DND-41 (cell line): Measurements from ENCODE around the gene HEXIM1.

Experiments
- ATAC-seq: fragments of 200-7000 bp; cut with Tn5 transposase; 3 replicates; pipeline ENCODE4 v1.9.1; 2021; ENCODE audit warnings: low read depth; ENCODE audit not compliant: insufficient read depth
- DNase-seq: peaks from one replicate; pipeline ENCODE4 v3.0.0-alpha.2; 2020
- H2AFZ ChIP-seq: 2 replicates; pipeline ENCODE4 v1.6.0; 2012; ENCODE audit warnings: low read depth, low read length
- H3K27ac ChIP-seq: 2 replicates; pipeline ENCODE4 v1.5.1; 2012; ENCODE audit warnings: low read length, inconsistent platforms
- H3K27me3 ChIP-seq: fragments of 200-600 bp; sonication (generic); 2 replicates; pipeline ENCODE4 v1.6.0; 2012; ENCODE audit warnings: low read length, mild to moderate bottlenecking, inconsistent platforms; ENCODE audit not compliant: insufficient read depth, poor library complexity
- H3K36me3 ChIP-seq: 2 replicates; pipeline ENCODE4 v1.5.1; 2012; ENCODE audit warnings: low read length, inconsistent platforms; ENCODE audit not compliant: insufficient read depth
- H3K4me1 ChIP-seq: 2 replicates; pipeline ENCODE4 v1.5.1; 2012; ENCODE audit warnings: mild to moderate bottlenecking, low read length; ENCODE audit not compliant: insufficient read depth
- H3K4me2 ChIP-seq: 2 replicates; pipeline ENCODE4 v1.6.0; 2012; ENCODE audit warnings: mild to moderate bottlenecking, moderate library complexity, low read length, inconsistent platforms; ENCODE audit not compliant: insufficient read depth
- H3K4me3 ChIP-seq, 2 experiments: fragments of 200-600 bp in 1 of 2; shearing (Covaris generic) in 1 of 2; 2 replicates each; pipeline ENCODE4 v1.5.1; 2012 to 2016; ENCODE audit warnings: inconsistent platforms in 2 of 2, low read length in 2 of 2, mild to moderate bottlenecking in 2 of 2, low read depth in 1 of 2, moderate library complexity in 1 of 2
- H3K79me2 ChIP-seq: 2 replicates; pipeline ENCODE4 v1.6.0; 2012; ENCODE audit warnings: low read length, inconsistent platforms; ENCODE audit not compliant: insufficient read depth
- H3K9ac ChIP-seq: 2 replicates; pipeline ENCODE4 v1.6.0; 2012; ENCODE audit warnings: low read depth, mild to moderate bottlenecking, inconsistent platforms, low read length, moderate library complexity
- H3K9me3 ChIP-seq: 2 replicates; pipeline ENCODE4 v1.5.1; 2012; ENCODE audit warnings: low read length, moderate library complexity, mild to moderate bottlenecking, inconsistent platforms; ENCODE audit not compliant: insufficient read depth, severe bottlenecking
- H4K20me1 ChIP-seq: 2 replicates; pipeline ENCODE4 v1.6.0; 2012; ENCODE audit warnings: low read length; ENCODE audit not compliant: insufficient read depth
- CTCF ChIP-seq: IDR thresholded peaks from 2 replicates; pipeline ENCODE4 v1.5.1; 2012; ENCODE audit warnings: borderline replicate concordance, low read length, moderate library complexity, mild to moderate bottlenecking; ENCODE audit not compliant: poor library complexity, severe bottlenecking; ENCODE audit errors: extremely low read depth
- EZH2 ChIP-seq: IDR thresholded peaks from 3 replicates; pipeline ENCODE4 v1.6.1; 2012; ENCODE audit warnings: borderline replicate concordance, low read depth, mild to moderate bottlenecking, moderate library complexity, low read length, inconsistent platforms; ENCODE audit not compliant: severe bottlenecking

Gene HEXIM1

GRCh38 chr17:45104029-45104428 is 44.2 kb upstream of the HEXIM1 start:
- no peaks in the 10 kb centered on the region for H3K27me3 ChIP-seq
- no peaks in the 10 kb centered on the region for H3K4me1 ChIP-seq
- TF ChIP-seq EZH2 (no peak), CTCF (no peak)
- peaks cover 90% of the 10 kb centered on the region for H3K36me3 ChIP-seq
- no peak overlapping the region for H2AFZ ChIP-seq
- ATAC-seq = no peak
- H3K9me3 ChIP-seq = no peaks in the 10 kb centered on the region
- no peak overlapping the region for H3K9ac ChIP-seq
- H3K4me3 ChIP-seq = no peak overlapping the region
- H3K27ac ChIP-seq = no peak overlapping the region
- no peak overlapping the region for H3K4me2 ChIP-seq
- DNase-seq = no peak
- H3K79me2 ChIP-seq = no peaks in the 10 kb centered on the region
- peaks cover 19% of the 10 kb centered on the region; the same call in 1 of the 2 replicates for H4K20me1 ChIP-seq

- no peak for DNase-seq
- H3K9me3 ChIP-seq = no peaks in the 10 kb centered on the region
Measured at GRCh38 chr17:45104497-45104896, 43.8 kb upstream of the HEXIM1 start.

GRCh38 chr17:45104907-45105624 is 43.2 kb upstream of the HEXIM1 start:
- Histone ChIP-seq H3K9me3 (no peaks in the 10 kb centered on the region), H3K27ac (no peak overlapping the region), H3K4me1 (no peaks in the 10 kb centered on the region), H3K79me2 (no peaks in the 10 kb centered on the region), H3K27me3 (no peaks in the 10 kb centered on the region), H3K4me2 (no peak overlapping the region), H3K4me3 (no peak overlapping the region), H3K9ac (no peak overlapping the region), H3K36me3 (peaks cover 82% of the 10 kb centered on the region), H2AFZ (no peak overlapping the region), H4K20me1 (peaks cover 20% of the 10 kb centered on the region; the same call in 1 of the 2 replicates)
- TF ChIP-seq CTCF = peak; percentile 16
- no peak for TF ChIP-seq EZH2
- ATAC-seq (no peak), DNase-seq (no peak)

More at GRCh38 chr17:45104497-45104896, 43.8 kb upstream of the HEXIM1 start:
- TF ChIP-seq EZH2 (no peak), CTCF (no peak)
- no peak overlapping the region for H2AFZ ChIP-seq
- H3K4me1 ChIP-seq = no peaks in the 10 kb centered on the region
- H4K20me1 ChIP-seq = peaks cover 20% of the 10 kb centered on the region; the same call in 1 of the 2 replicates
- peaks cover 88% of the 10 kb centered on the region for H3K36me3 ChIP-seq
- H3K4me3 ChIP-seq = no peak overlapping the region
- no peak overlapping the region for H3K4me2 ChIP-seq
- no peak for ATAC-seq
- H3K27me3 ChIP-seq = no peaks in the 10 kb centered on the region
- H3K27ac ChIP-seq = no peak overlapping the region
- H3K79me2 ChIP-seq = no peaks in the 10 kb centered on the region
- H3K9ac ChIP-seq = no peak overlapping the region
